Myometrial cell (primary cell): ENCODE measurements around the gene CLN3. TPM values are rescaled to one million over a fixed set of nuclear protein-coding genes. Genes with fewer than 3 reads are reported as not detected.

Experiments
- total RNA-seq: library from RNA; depleted of rRNA; stranded (reverse); fragments of >200 nt; gene quantifications from 2 replicates; pipeline ENCODE4 v1.2.3, GENCODE V29; 2015

The CLN3 gene
- 16.1 and 19.0 TPM in 2 replicates for total RNA-seq

GRCh38 chr16:28491970-28492474, at the start of gene CLN3:
TSS of gene CLN3 (minus strand) at chr16:28492074. CDS start at chr16:28491759, 315 bp downstream.

GRCh38 chr16:28538733-28539596, 47.1 kb upstream of the CLN3 start, which contains the start of gene NUPR1:
TSS of gene NUPR1 (minus strand) at chr16:28538974. CDS start at chr16:28538907, 67 bp downstream.

DNA sequence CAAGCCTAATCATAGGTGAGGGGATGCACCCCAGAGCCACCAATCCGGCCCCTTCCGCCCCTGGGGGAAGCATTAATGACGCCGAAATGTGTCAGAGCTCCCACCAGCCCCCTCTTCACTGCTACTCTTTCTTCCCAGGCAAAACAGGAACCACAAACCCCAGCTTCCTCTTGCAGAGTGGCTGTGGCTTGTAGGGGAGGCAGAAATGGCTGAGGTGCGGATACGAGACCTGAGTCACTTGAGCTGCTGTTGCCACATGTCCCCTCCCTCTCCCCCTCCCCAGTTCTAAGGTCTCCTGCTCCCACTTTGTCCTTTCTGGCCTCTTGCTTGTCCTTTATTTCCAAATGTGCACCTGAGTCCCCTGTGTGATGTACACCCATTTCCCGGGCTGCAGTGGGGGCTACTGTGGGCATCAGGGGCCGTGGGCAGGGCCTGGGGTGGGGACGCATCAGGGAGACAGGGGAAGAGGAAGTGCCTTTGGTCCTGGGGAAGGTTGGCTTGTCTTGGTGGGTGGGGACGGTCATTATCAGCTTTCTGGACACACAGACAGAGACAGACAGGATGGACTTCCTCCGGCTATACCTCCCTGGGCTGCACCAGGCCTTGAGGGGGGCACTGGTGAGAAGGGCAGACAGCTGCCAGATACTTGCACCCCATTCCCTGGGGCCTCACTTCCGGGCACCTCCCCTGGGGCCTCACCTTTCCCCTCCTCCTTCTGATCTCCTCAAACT, 2.4 kb upstream of the CLN3 start, which contains the start of gene APOBR:
Gene APOBR, plus strand, starts transcription at position 523 of the 731 bp plus-strand sequence. Its CDS starts 39 bp downstream, at position 562.

Other genes with a start within 250 kb of the CLN3 start
- 0.58 TPM in 1 of 2 replicates, not detected in the other for gene SBK1, start 199.5 kb downstream of the CLN3 start, total RNA-seq
- gene NPIPB6, start 128.6 kb downstream of the CLN3 start, total RNA-seq, result 0.71 TPM in 1 of 2 replicates, not detected in the other
- gene EIF3CL, start 88.2 kb downstream of the CLN3 start, total RNA-seq, result 112 and 116 TPM in 2 replicates
- gene NPIPB7, start 19.7 kb downstream of the CLN3 start, total RNA-seq, result not detected in 2 replicates
- not detected in 2 replicates for gene APOBR, start 2.6 kb upstream of the CLN3 start, total RNA-seq
- gene IL27, start 14.8 kb upstream of the CLN3 start, total RNA-seq, result not detected in 2 replicates
- gene NUPR1, start 46.9 kb upstream of the CLN3 start, total RNA-seq, result 28.7 and 29.1 TPM in 2 replicates
- gene SGF29, start 61.8 kb upstream of the CLN3 start, total RNA-seq, result 11.2 and 14.7 TPM in 2 replicates
- gene SULT1A2, start 105.0 kb upstream of the CLN3 start, total RNA-seq, result 0.58 TPM in 1 of 2 replicates, not detected in the other
- 4.6 and 5.2 TPM in 2 replicates for gene SULT1A1, start 118.0 kb upstream of the CLN3 start, total RNA-seq
- not detected in 2 replicates for gene NPIPB8, start 146.0 kb upstream of the CLN3 start, total RNA-seq
- gene EIF3C, start 219.4 kb upstream of the CLN3 start, total RNA-seq, result 127 and 137 TPM in 2 replicates